DND-41 (cell line): Measurements from ENCODE around the gene SCAMP5.

ENCODE experiments used
- CTCF ChIP-seq: IDR thresholded peaks from 2 replicates; pipeline ENCODE4 v1.5.1; 2012; ENCODE audit warnings: borderline replicate concordance, low read length, moderate library complexity, mild to moderate bottlenecking; ENCODE audit not compliant: poor library complexity, severe bottlenecking; ENCODE audit errors: extremely low read depth
- EZH2 ChIP-seq: IDR thresholded peaks from 3 replicates; pipeline ENCODE4 v1.6.1; 2012; ENCODE audit warnings: borderline replicate concordance, low read depth, mild to moderate bottlenecking, moderate library complexity, low read length, inconsistent platforms; ENCODE audit not compliant: severe bottlenecking

GRCh38 chr15:74997141-74997540 lies 1.8 kb downstream of the SCAMP5 start:
- TF ChIP-seq EZH2 (no peak), CTCF (no peak)
